CD8-positive, alpha-beta memory T cell (primary cell): ENCODE results near the gene RAD51B. TPM values are rescaled to one million over a fixed set of nuclear protein-coding genes. Genes with fewer than 3 reads are reported as not detected.
"Not testable (repeated sequence)": the region's sequence is repeated elsewhere in the genome, so short reads cannot be mapped to it uniquely, and the experiment has no call there.

ENCODE experiments used
- CTCF ChIA-PET: fragments of 350-600 bp; sonication (Branson Sonifier 250); formaldehyde crosslinking; loops from one replicate; lab custom pipeline; 2021; ENCODE audit warnings: antibody characterized with exemption; lab: Charles Lee
- POLR2A ChIA-PET: fragments of 350-600 bp; sonication (Branson Sonifier 250); formaldehyde crosslinking; loops from one replicate; lab custom pipeline; 2021; ENCODE audit warnings: antibody characterized with exemption; lab: Charles Lee
- DNase-seq, 5 donors: peaks; one replicate each; pipeline versions ENCODE4 v3.0.0 to v3.0.0-alpha.2; 2020 to 2022; ENCODE audit warnings: mixed read lengths in 1 of 5
- H3K27ac ChIP-seq: one replicate; pipeline ENCODE4 v1.7.0; 2013; ENCODE audit warnings: low read depth, mild to moderate bottlenecking, low read length, moderate library complexity
- H3K27me3 ChIP-seq: 2 replicates; pipeline ENCODE4 v1.7.0; 2013; ENCODE audit warnings: low read length, mild to moderate bottlenecking; ENCODE audit not compliant: insufficient read depth, poor library complexity, severe bottlenecking
- H3K36me3 ChIP-seq: 2 replicates; pipeline ENCODE4 v1.7.0; 2013; ENCODE audit warnings: mild to moderate bottlenecking, low read length, moderate library complexity; ENCODE audit not compliant: insufficient read depth
- H3K4me1 ChIP-seq: 2 replicates; pipeline ENCODE4 v1.7.0; 2013; ENCODE audit warnings: mild to moderate bottlenecking, low read length, moderate library complexity; ENCODE audit not compliant: insufficient read depth
- H3K4me3 ChIP-seq: 2 replicates; pipeline ENCODE4 v1.7.0; 2013; ENCODE audit warnings: mild to moderate bottlenecking, low read length
- H3K9me3 ChIP-seq: 2 replicates; pipeline ENCODE4 v1.7.0; 2013; ENCODE audit warnings: mild to moderate bottlenecking, low read length
- H3K27ac Mint-ChIP-seq, 8 donors: one replicate each; pipeline ENCODE4 v1.8.0; 2020 to 2021; ENCODE audit warnings: mixed read lengths in 8 of 8, mild to moderate bottlenecking in 6 of 8, inconsistent platforms in 3 of 8, moderate library complexity in 3 of 8
- H3K27me3 Mint-ChIP-seq, 2 donors: one replicate each; pipeline ENCODE4 v1.8.0; 2020 to 2021; ENCODE audit warnings: mixed read lengths in 2 of 2, mild to moderate bottlenecking in 1 of 2, moderate library complexity in 1 of 2
- H3K36me3 Mint-ChIP-seq, 3 donors: one replicate each; pipeline ENCODE4 v1.8.0; 2020 to 2021; ENCODE audit warnings: mixed read lengths in 3 of 3, inconsistent platforms in 1 of 3, mild to moderate bottlenecking in 1 of 3
- H3K4me1 Mint-ChIP-seq, 3 donors: one replicate each; pipeline ENCODE4 v1.8.0; 2020 to 2021; ENCODE audit warnings: mixed read lengths in 3 of 3, inconsistent platforms in 1 of 3, mild to moderate bottlenecking in 1 of 3
- H3K4me3 Mint-ChIP-seq, 7 donors: one replicate each; pipeline ENCODE4 v1.8.0; 2020 to 2021; ENCODE audit warnings: mixed read lengths in 7 of 7, mild to moderate bottlenecking in 6 of 7, moderate library complexity in 4 of 7, inconsistent platforms in 2 of 7
- H3K9me3 Mint-ChIP-seq, 5 donors: one replicate each; pipeline ENCODE4 v1.8.0; 2020 to 2022; ENCODE audit warnings: mixed read lengths in 5 of 5, mild to moderate bottlenecking in 3 of 5, moderate library complexity in 2 of 5, inconsistent platforms in 1 of 5
- polyA plus RNA-seq: library from polyadenylated mRNA; unstranded; fragments of 300-500 nt; fragmentation: Illumina TruSeq; gene quantifications from one replicate; pipeline ENCODE4 v1.2.3, GENCODE V29; 2021
- total RNA-seq, 2 experiments: library from RNA; stranded (reverse); gene quantifications; one replicate each; pipeline ENCODE4 v1.2.3, GENCODE V29; 2021

Gene RAD51B
- total and polyA plus RNA-seq, 3 experiments from 2014 or later = 15.7 to 22.9 (median 17.4) TPM

DNA sequence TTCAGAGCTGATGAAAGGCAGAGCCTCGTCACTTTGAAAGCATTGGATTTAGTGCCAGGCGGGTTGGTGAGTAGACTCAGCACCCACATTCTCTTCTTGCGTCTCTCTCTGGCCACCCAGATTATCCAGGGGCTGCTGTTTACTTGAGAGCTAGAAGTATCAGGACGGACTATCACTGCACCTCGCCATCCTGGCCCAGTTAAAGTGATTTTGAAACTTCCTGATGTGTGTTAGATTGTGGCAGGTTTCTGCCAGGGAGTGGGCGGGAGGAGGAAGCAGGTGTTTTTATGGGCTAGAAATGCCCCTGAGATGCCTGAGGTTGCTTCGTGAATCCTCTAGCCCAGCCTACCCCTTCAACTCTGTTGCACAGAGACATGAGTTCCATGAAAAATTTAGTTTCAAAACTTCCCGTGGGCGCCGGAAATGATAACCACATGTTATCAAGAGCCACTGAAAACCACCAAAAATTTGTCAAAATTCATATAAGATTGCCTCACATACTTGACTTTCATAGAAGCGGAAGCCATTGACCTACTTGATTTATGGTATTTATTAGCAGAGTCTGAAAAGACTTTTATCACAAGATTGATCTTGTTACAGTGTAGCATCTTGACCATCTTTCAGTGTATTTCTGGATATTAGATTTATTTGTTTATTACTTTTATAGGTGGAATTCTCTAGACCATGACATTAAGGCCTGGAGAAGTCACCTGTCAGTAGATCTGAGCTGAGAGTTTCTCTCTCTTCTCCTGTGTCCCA lies 466.0 kb downstream of the RAD51B start:
- Histone ChIP-seq H3K4me3 (peak overlapping the region; percentile 13), H3K4me1 (peaks cover 59% of the 10 kb centered on the region), H3K27me3 (no peaks in the 10 kb centered on the region), H3K27ac (peak overlapping the region; percentile 38), H3K36me3 (no peaks in the 10 kb centered on the region), H3K9me3 (no peaks in the 10 kb centered on the region)
- DNase-seq = peak; percentile 21 to 66 (median 53)
- Mint-ChIP-seq H3K9me3 (no peaks in the 10 kb centered on the region), H3K36me3 (peaks cover 0 to 3% (median 0%) of the 10 kb centered on the region in 3 donors), H3K27me3 (no peaks in the 10 kb centered on the region), H3K4me1 (peaks cover 64 to 71% (median 65%) of the 10 kb centered on the region in 3 donors), H3K4me3 (peak overlapping the region; percentile 4 to 82 (median 72)), H3K27ac (peak overlapping the region; percentile 89 to 97 (median 96))
- CTCF ChIA-PET = interaction anchor here (1.0 to 4.3 kb wide), 5 partner anchors 10 to 531 kb away, joined by 3 to 39 read pairs (median 6); no protein-coding TSS in a partner anchor
- POLR2A ChIA-PET = interaction anchor here (0.9 to 1.4 kb wide), 2 partner anchors 221 to 504 kb away, joined by 4 read pairs; no protein-coding TSS in a partner anchor

GRCh38 chr14:68286667-68287066 lies 467.1 kb downstream of the RAD51B start:
- Histone ChIP-seq H3K27me3 (no peaks in the 10 kb centered on the region), H3K9me3 (no peaks in the 10 kb centered on the region), H3K36me3 (no peaks in the 10 kb centered on the region), H3K4me3 (no peak overlapping the region), H3K27ac (no peak overlapping the region), H3K4me1 (peaks cover 59% of the 10 kb centered on the region)
- Mint-ChIP-seq H3K27ac (peak overlapping the region; percentile 89 to 97 (median 96)), H3K4me1 (peaks cover 59 to 63% (median 63%) of the 10 kb centered on the region in 3 donors), H3K36me3 (peaks cover 0 to 3% (median 0%) of the 10 kb centered on the region in 3 donors), H3K27me3 (no peaks in the 10 kb centered on the region), H3K9me3 (no peaks in the 10 kb centered on the region), H3K4me3 (peak overlapping the region in 1 of 7 donors; percentile 78)
- CTCF ChIA-PET = interaction anchor here (1.6 kb wide), 1 partner anchor 557 kb away, joined by 4 read pairs; no protein-coding TSS in a partner anchor
- POLR2A ChIA-PET = interaction anchor here (0.6 to 1.0 kb wide), 2 partner anchors 14 to 506 kb away, joined by 3 to 7 read pairs; partner anchors contain the start of gene ZFP36L1
- DNase-seq = no peak

DNA sequence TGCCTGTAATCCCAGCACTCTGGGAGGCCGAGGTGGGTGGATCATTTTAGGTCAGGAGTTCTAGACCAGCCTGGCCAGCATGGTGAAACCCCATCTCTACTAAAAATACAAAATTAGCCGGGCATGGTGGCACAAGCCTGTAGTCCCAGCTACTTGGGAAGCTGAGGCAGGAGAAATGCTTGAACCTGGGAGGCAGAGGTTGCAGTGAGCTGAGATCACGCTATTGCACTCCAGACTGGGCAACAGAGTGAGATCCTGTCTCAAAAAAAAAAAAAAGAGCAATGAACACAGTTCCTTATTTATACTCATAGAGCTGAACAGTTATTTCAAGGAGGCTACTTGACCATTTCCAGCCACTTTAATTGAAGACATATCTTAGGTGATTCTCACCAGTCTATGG lies 469.9 kb downstream of the RAD51B start:
- H3K36me3 ChIP-seq, H3K27me3 Mint-ChIP-seq, DNase-seq, H3K4me3 Mint-ChIP-seq, H3K27ac Mint-ChIP-seq, CTCF ChIA-PET, H3K9me3 Mint-ChIP-seq, H3K27ac ChIP-seq, H3K4me3 ChIP-seq, H3K27me3 ChIP-seq, POLR2A ChIA-PET, H3K9me3 ChIP-seq, H3K36me3 Mint-ChIP-seq: not testable (repeated sequence)
- peaks cover 59% of the 10 kb centered on the region for H3K4me1 ChIP-seq
- H3K4me1 Mint-ChIP-seq = peaks cover 51 to 59% (median 55%) of the 10 kb centered on the region in 3 donors

DNA sequence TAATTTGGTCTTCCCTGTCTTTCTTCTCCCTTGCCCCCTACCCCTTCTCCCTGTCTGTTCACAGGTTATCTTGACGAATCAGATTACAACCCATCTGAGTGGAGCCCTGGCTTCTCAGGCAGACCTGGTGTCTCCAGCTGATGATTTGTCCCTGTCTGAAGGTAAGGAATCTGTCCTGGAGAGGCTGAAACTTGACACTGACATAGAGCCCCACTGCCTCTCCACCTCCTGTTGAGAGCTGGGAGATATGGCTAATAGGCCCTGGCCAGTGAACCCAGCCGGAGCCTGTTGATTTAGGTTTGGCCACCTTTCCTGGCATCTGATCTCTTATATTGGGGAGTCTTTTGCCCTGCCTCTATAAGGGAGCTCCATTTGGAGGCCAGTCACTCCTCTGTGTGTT lies 472.2 kb downstream of the RAD51B start:
- H3K4me1 Mint-ChIP-seq = peaks cover 31 to 44% (median 34%) of the 10 kb centered on the region in 3 donors
- H3K4me1 ChIP-seq = peaks cover 43% of the 10 kb centered on the region
- peaks cover 0 to 6% (median 0%) of the 10 kb centered on the region in 3 donors for H3K36me3 Mint-ChIP-seq
- no peaks in the 10 kb centered on the region for H3K27me3 ChIP-seq
- no peaks in the 10 kb centered on the region for H3K36me3 ChIP-seq
- DNase-seq = no peak
- H3K27me3 Mint-ChIP-seq = no peaks in the 10 kb centered on the region
- H3K27ac Mint-ChIP-seq = peak overlapping the region in 7 of 8 donors; percentile 28 to 88 (median 73)
- H3K27ac ChIP-seq = no peak overlapping the region
- POLR2A ChIA-PET = no interaction called here
- H3K4me3 ChIP-seq = no peak overlapping the region
- peak overlapping the region in 1 of 7 donors; percentile 24 for H3K4me3 Mint-ChIP-seq
- no peaks in the 10 kb centered on the region for H3K9me3 Mint-ChIP-seq
- H3K9me3 ChIP-seq = no peaks in the 10 kb centered on the region
- CTCF ChIA-PET = interaction anchor here (1.1 kb wide), 1 partner anchor 9 kb away, joined by 4 read pairs; no protein-coding TSS in a partner anchor

DNA sequence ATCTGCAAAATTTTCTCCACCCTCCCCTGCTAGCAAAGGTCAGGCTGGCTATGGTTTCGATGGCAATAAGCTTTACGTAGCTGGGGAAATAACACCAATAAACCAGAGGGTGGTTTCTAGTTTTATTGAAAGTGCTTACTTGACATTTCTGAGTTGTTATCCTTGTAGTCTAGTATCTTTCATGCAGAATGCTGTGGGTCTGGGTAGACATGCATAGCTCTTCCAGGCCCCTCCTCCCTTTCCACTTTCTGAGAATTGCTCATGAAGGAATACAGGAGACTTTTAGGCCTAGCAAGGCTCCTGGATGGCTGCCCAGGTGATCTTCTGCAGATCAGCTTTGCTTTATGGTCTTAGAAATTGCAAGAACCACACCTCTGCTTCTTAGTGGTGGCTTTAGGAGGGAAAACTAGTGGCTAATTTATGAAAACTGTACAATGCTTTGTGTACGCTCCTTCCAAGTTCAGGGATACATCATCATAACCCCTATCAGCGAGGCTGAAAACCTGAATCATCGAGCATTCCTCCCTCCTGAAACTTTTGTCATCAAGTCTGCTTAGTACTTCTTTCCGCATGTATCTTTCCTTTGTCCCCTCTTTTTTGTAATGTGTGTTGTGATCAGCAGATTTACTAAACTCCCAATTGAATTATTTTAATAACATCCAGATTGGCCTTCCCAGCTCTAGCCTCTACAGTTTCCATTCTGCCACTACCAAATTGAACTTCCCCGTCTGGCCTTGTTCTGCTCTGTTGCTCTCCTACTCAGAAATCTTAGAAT lies 473.0 kb downstream of the RAD51B start:
- CTCF ChIA-PET = interaction anchor here (1.1 to 1.2 kb wide), 3 partner anchors 9 to 12 kb away, joined by 3 to 6 read pairs (median 4); no protein-coding TSS in a partner anchor
- no peaks in the 10 kb centered on the region for H3K27me3 Mint-ChIP-seq
- no peak for DNase-seq
- POLR2A ChIA-PET = interaction anchor here (0.6 kb wide), 1 partner anchor 112 kb away, joined by 3 read pairs; no protein-coding TSS in a partner anchor
- no peaks in the 10 kb centered on the region for H3K9me3 Mint-ChIP-seq
- H3K9me3 ChIP-seq = no peaks in the 10 kb centered on the region
- peak overlapping the region in 4 of 7 donors; percentile 32 to 66 (median 34) for H3K4me3 Mint-ChIP-seq
- peaks cover 0 to 6% (median 0%) of the 10 kb centered on the region in 3 donors for H3K36me3 Mint-ChIP-seq
- H3K4me3 ChIP-seq = no peak overlapping the region
- no peaks in the 10 kb centered on the region for H3K27me3 ChIP-seq
- H3K4me1 ChIP-seq = peaks cover 39% of the 10 kb centered on the region
- no peak overlapping the region for H3K27ac ChIP-seq
- peaks cover 24 to 35% (median 27%) of the 10 kb centered on the region in 3 donors for H3K4me1 Mint-ChIP-seq
- H3K36me3 ChIP-seq = no peaks in the 10 kb centered on the region
- peak overlapping the region in 7 of 8 donors; percentile 67 to 91 (median 81) for H3K27ac Mint-ChIP-seq

DNA sequence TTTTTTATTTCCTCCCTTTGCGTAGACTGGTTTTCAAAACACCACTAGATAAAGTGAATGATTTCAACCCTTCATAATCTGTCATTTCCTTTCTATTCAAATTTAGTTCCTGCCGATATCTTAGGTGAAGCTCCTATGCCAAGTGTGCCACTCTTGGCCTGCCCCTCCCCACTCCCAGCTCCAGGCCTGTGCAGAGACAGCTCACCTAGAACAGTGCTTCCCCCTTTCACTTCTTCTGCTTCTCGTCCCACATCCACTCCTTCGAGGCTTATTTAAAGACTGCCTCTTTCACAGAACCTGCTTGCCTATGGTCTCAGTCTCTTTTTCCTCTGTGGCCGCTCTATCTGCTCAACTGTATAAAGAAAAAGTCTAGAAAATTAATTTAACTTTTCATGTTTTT lies 473.8 kb downstream of the RAD51B start:
- H3K27ac Mint-ChIP-seq = peak overlapping the region; percentile 12 to 91 (median 74)
- CTCF ChIA-PET = interaction anchor here (1.2 kb wide), 2 partner anchors 10 to 12 kb away, joined by 3 to 6 read pairs; no protein-coding TSS in a partner anchor

DNA sequence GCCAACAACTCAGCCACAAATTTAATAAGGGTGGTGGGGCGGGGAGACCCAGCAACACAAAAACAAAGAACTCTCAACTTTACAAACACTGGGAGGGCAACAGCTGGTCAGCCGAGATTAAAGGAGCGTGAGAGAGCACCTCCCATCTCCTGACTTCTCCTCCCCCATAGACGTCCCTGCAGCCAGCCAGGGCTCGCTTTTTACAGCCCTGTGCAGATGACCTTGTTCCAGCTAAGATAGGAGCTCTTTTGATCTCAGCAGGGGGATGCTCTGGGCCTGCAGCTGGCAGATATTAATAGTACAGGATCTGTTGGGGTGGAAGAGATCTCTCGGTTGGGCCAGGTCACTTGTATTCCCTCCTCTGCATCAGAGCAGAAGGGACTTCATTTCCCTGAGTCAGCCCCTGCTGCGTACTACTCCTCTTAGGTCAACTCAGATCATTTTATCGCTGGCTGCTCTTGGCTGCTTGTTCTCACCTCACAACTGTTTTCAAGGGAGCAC lies 475.8 kb downstream of the RAD51B start:
- H3K9me3 ChIP-seq = no peaks in the 10 kb centered on the region
- Mint-ChIP-seq H3K4me1 (peaks cover 22 to 32% (median 24%) of the 10 kb centered on the region in 3 donors), H3K36me3 (peaks cover 0 to 6% (median 6%) of the 10 kb centered on the region in 3 donors), H3K9me3 (no peaks in the 10 kb centered on the region), H3K4me3 (no peak overlapping the region), H3K27me3 (no peaks in the 10 kb centered on the region), H3K27ac (peak overlapping the region in 3 of 8 donors; percentile 29 to 67 (median 52))
- ChIA-PET CTCF (no interaction called here), POLR2A (no interaction called here)
- no peaks in the 10 kb centered on the region for H3K36me3 ChIP-seq
- H3K4me1 ChIP-seq = peaks cover 37% of the 10 kb centered on the region
- DNase-seq = no peak
- H3K27me3 ChIP-seq = no peaks in the 10 kb centered on the region
- H3K4me3 ChIP-seq = no peak overlapping the region
- no peak overlapping the region for H3K27ac ChIP-seq

More for the DNA sequence above, 473.8 kb downstream of the RAD51B start:
- Histone ChIP-seq H3K9me3 (no peaks in the 10 kb centered on the region), H3K4me1 (peaks cover 37% of the 10 kb centered on the region), H3K27me3 (no peaks in the 10 kb centered on the region), H3K4me3 (no peak overlapping the region), H3K27ac (no peak overlapping the region), H3K36me3 (no peaks in the 10 kb centered on the region)
- DNase-seq = no peak
- Mint-ChIP-seq H3K9me3 (no peaks in the 10 kb centered on the region), H3K27me3 (no peaks in the 10 kb centered on the region), H3K4me1 (peaks cover 24 to 32% (median 24%) of the 10 kb centered on the region in 3 donors), H3K36me3 (peaks cover 0 to 6% (median under 1%) of the 10 kb centered on the region in 3 donors), H3K4me3 (peak overlapping the region in 5 of 7 donors; percentile 9 to 66 (median 33))
- POLR2A ChIA-PET = interaction anchor here (0.6 kb wide), 1 partner anchor 111 kb away, joined by 3 read pairs; no protein-coding TSS in a partner anchor
